Measurements from ENCODE around the gene SVOPL. TPM values are rescaled to one million over a fixed set of nuclear protein-coding genes. Genes with fewer than 3 reads are reported as not detected.

Gene SVOPL
- 1.7 TPM for total RNA-seq

GRCh38 chr7:138700857-138701536 is at the start of gene SVOPL:
Gene SVOPL, minus strand, starts transcription at chr7:138701362. Its CDS starts 22,317 bp downstream, at chr7:138679045.

Small RNA genes lying within 50 kb of the gene (small RNA-seq; reads per million reads assigned to genes)
- gene RF00561 (ENCODE audit: low replicate concordance) = not detected

Other genes with a start within 250 kb of the SVOPL start
- gene TRIM24, start 241.1 kb downstream of the SVOPL start, total RNA-seq = 22.4 TPM
- 43.8 TPM for gene TMEM213, start 96.6 kb upstream of the SVOPL start, total RNA-seq
- gene ATP6V0A4, start 96.8 kb upstream of the SVOPL start, total RNA-seq = 57.6 TPM

All from metanephros (tissue), 2 donors.